ENCODE data around the gene CUL2.
"Not testable (repeated sequence)": the region's sequence is repeated elsewhere in the genome, so short reads cannot be mapped to it uniquely, and the experiment has no call there.

Gene CUL2

DNA sequence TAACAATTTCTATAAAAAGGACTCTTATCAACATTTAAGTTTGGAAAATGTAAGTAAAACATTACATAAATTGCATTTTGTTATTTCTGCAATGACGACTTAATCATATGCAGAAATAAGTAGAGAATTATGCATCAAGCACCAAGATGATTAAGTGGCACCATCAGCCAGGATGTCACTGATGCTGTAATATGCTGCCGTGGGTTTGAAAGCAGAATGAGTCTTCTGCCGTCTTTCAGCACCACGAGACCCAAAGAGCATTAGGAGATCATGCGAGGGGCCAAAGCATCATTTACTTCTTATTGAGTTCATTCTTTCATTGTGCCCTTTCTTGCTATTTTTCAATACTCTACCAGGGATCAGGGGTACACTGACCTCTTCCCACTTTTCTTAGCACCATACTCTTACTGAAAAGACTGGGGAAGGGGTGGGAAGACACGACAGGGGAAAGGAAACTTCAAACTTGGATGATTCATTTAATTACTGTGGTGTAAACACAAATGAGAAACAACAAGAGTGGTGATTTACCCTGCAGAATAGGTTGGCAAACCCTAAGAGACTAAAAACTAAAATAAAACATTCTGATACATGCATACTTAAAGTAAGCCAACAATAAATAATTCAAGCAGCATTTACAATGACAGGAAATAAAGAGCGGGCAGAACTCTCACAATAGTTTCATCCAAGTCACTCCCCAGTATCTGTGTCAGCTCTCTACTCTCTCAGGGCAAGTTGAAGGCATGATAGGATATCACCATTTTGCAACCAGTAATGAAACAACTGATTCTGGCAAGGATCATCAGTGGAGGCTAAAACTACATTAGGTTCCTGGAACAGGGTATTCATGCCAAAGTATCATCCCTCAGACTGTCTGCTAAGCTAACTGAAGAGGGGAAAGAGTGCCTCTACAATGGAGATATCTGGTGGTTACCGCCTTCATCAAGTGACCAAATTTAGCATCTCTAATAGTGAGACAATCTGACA lies 70.8 kb downstream of the CUL2 start:
- no peak for DNase-seq (ENCODE audit: low spot score)

DNA sequence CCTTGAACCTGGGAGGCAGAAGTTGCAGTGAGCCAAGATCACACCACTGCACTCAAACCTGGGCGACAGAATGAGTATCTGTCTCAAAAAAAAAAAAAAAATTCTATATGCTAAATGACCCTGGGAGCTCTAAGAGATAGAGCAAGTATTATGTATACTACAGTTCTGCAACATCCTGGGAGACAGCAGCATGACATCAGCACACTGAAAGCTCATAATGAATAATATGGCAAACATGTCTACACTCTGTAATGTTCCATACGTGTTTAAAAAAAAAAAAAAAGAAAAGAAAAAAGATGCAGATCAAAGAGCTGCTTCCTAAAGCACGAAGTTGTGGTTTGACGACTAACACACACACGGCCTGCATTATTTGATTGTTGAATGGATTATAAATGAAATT lies 72.5 kb downstream of the CUL2 start:
- no peak for DNase-seq (ENCODE audit: low spot score)

DNA sequence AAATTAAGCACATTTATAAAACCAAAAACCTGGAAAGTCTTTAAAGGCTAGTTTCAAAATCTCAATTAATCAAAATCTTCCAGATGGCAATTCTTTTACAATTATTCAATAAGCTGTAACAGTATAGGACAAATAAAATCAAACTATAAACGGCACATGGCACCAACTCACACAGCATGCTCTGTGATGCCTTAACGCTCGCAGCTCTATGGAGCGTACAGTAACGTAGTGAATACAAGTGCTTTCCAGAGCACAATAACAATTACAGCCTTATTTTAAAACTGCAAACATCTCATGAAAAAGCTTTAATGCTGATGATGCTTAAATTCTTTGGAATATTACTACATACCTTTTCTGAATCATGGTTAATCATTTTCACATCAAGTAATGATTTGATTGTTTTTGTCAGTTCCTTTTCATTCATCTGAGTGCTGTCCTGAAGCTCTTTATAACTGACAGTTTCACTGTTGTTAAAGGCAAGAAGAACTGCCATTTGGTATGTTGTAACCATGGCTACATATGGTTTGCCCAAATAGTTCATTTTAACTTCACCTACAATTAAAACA lies 74.2 kb downstream of the CUL2 start:
- no peak for DNase-seq (ENCODE audit: low spot score)

DNA sequence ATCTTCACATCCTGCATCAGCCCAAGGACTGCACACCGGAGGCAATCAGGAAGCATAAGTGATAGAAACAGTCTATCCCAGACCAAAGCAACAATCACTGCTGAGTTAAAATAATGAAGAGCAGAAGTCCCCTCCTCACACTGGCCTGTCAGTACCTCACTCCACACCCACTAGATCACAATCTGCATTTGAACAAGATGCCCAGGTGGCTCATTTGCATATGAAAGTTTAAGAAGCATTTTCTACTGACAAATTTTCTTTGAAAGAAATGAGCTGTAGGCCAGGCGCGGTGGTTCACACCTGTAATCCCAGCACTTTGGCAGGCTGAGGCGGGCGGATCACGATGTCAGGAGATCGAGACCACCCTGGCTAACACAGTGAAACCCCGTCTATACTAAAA lies 77.4 kb downstream of the CUL2 start:
- DNase-seq (ENCODE audit: low spot score), result no peak

DNA sequence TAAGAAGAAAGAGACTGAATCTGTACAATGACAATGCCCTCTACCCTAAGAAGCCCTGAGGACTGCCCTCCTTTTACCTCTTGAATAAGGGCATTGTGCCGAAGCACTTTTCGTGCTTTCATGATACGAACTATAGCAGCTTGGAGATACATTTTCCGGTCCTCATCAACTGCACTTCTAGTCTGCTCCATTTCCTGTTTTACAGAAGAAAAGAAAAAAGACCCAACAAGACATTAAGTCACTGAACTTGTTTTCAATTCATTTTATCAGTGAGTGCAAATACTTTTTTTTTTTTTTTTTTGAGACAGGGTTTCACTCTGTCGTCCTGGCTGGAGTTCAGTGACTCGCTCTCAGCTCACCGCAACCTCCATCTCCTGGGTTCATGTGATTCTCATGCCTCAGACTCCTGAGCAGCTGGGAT lies 78.4 kb downstream of the CUL2 start:
- DNase-seq (ENCODE audit: low spot score), result no peak

DNA sequence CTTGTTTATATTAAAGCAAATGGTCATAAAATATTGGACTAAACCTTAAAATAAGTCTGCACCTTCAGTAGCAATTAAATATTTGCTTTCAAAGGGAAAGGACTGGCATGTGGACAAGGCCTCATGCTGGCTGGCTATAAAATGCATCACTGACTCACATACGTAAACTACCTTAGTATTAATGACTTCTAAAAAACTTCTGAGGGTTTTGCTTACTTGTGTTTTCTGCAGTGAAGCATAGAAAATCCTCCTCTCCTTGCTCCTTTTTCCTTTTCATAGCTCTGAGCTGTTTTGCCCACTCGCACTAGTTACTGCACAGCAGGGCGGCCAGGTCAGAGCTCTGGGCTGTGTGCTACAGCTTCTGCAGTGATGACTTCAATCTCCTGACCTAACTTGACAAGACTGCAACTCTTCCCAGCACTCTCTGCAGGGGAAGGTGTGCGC lies 82.3 kb downstream of the CUL2 start:
- DNase-seq (ENCODE audit: low spot score), result no peak

DNA sequence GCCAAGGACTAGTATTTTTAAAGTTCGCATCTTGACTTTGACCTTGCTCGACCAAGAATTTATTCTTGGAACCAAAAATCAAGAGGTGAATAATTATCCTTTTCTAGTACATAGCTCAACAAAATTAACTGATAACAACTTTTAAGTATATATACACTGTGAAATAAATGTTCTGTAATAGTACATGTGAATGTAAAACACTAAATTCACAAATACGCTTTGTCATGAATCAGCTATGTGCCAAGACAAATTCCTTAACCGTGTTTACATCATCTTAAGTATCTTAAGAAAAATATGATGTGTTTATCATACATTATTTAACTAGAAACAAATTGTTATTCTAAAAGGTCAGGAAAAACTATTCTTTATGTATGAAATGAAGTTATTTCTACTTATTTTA lies 83.3 kb downstream of the CUL2 start:
- no peak for DNase-seq (ENCODE audit: low spot score)

DNA sequence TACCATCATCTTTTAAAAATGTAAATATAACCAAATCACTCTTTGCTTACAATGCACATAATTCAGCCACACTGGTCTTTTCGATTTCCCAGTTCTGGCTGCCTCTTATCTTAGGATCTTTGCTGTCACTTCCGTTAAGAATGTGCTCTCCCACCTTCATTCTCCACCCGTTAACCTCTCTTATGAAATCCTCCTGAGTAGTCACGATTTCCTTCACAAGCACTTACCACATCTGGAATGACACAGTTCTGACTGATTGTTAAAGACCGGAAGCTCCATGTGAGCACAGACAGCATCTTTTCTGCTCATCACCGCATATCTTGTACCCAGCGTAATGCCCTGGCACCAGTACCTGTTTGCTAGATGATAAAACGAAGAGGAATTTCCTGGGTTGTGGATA lies 84.3 kb downstream of the CUL2 start:
- no peak for DNase-seq (ENCODE audit: low spot score)

DNA sequence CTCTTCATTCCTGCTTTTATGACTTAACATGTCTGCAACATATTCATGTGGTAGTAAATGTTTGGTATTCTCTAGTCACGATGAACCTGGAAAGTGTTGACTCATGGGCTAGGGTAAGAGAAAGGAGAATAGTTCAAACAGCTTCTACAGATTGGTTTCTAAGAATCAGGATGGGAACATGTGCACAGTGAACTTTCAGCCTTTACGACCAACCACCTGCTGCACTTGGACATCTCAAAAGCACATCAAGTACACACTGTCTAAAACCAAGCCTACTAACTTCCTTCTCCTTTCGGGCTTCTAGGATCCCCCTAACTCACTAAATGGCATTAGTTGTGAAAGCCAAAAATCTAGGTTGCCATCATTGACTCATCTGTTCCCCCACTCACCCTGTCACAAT lies 85.5 kb downstream of the CUL2 start:
- no peak for DNase-seq (ENCODE audit: low spot score)

DNA sequence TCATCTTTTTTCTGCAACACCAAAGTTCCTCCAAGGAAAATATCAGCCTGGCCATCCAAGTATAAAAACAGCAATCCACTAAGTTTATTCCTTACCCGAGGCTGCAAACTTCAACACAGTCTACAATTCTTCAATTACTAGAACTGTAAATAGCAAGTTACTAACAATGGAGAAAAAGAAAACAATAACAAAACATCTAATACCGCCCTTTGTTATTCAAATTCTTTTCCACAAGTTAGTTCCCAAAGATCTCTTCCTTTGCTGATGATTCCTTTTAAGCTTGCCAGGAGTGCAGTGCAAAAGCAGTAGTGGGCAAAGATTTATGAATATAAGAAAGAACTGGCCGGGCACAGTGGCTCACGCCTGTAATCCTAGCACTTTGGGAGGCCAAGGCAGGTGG lies 86.2 kb downstream of the CUL2 start:
- DNase-seq (ENCODE audit: low spot score), result no peak

DNA sequence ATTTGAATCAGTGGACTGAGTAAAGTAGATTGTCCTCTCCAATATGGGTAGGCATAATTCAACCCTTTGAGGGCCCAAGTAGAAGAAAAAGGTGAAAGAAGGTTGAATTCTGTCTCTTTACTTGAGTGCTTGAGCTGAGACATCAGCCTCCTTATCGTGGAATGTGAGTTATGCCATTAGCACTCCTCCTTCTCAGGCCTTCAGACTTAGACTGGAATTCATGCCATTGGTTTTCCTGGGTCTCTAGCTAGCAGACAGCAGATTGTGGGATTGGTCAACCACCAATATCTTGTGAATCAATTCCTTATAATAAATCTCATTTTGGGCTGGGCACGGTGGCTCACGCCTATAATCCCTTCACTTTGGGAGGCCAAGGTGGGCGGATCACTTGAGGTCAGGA lies 89.2 kb downstream of the CUL2 start:
- DNase-seq (ENCODE audit: low spot score), result no peak

DNA sequence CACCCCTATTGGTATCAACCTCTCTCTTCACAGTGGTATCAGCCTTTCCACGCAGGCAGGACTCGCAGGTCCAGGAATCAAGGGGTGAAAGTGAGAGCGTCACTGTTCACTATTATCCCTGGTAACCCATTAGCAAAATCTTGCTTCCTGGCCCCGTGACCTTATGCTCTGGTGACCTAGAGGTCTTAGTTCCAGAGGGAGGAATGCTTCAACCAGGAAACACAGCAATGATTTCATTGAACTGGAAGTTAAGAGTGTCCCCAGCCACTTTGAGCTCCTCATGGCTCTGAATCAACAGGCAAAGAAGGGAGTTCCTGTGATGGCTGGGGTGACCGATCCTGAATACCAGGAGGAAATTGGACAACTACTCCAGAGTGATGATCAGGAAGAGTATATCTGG lies 90.6 kb downstream of the CUL2 start:
- DNase-seq (ENCODE audit: low spot score), result no peak

DNA sequence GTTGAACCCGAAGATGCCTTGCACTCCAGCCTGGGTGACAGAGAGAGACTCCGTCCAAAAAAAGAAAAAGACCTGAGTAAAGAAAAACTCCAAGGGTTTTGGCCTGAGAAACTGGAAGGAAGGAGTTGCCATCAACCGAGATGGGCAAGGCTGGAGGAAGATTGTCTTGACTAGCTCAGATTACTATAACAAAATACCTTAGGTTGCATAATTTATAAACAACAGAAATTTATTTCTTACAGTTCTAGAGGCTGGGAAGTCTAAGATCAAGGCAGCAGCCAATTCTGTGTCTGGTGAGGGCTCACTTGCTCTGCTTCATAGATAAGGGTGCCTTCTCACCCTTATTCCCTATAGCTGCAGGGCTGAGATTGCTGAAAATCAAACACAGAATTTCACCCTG lies 91.2 kb downstream of the CUL2 start:
- no peak for DNase-seq (ENCODE audit: low spot score)

DNA sequence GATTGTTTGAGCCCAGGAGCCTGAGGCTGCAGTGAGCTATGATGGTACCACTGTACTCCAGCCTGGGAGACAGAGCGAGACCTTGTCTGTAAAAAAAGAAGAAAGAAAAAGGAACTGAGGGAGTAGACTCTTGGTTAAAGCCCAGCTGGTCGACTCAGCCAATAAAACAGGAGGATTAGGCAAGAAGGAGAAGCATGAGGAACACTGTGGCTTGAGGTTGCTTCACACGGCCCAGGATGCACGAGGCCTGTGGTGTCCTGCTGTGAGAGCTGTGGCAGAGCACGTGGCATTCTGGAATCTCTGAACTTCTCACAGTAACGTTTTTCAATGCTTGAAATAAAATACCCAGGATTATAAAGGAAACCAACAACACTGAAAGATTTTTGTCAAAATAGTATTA lies 93.3 kb downstream of the CUL2 start:
- DNase-seq (ENCODE audit: low spot score), result no peak

DNA sequence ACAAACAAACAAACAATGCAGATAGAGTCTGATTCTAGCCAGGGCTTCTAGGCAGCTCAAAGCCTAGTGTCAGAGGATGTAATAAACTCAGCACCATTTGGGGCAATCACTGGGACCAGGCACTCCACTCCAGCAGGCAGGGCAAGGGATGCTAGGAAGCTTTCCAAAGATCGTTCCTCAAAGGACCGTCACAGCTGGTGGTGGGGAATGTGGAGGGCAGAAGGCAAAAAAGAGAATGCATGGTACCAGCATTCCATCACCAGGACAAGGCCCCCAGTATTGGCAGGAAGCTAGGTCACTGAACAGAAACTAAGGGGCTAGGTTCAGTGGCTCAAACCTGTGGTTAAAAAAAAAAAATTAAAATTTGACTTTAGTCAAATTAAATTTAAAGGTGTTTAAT lies 94.2 kb downstream of the CUL2 start:
- DNase-seq (ENCODE audit: low spot score), result no peak

DNA sequence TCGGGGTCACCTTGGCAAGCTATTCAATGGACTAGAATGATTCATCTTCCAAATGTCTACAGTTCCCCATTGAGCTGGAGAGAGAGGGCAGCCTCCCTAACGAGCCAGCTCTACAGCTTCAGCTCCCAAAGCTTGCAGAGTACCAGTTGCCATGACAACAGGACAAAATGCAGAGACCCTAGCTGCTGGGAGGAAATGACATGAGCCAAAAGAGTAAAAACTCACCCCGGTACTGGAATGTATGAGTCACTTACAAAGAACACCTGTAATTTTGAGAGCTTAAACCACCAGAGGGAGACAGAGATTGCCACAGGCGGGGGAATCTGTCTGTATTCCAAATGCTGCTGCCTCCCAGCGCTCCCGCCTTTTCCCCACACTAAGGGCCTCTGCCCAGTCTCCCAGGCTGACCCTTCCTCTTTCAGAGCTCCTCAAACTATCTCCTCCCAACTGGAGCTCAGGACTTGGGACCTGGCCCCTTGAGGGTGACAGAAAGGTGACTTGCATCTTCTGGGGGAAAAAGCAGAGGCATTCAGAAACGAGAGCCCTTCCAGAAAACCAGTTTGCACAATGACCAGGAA lies 95.5 kb downstream of the CUL2 start:
- DNase-seq (ENCODE audit: low spot score), result peak; percentile 74

DNA sequence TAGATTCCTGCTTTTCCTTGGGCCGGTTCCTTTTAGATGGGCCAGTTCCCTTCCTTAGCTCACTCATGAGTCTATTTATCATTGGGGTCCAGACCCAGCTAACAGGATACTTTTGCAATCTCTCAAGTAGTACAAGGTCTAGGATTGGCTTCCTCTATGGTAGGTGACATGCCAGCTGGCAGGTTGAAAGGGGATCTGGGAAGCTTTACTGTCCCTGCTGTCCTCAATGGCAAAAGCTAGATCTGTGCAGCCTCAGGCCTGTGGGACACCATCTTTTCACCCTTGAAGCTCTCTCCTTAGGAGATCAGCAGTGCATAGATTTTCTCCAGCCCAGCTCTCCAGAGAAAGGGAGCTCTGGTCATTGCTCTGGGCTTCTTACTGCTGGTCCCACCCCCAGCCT lies 96.4 kb downstream of the CUL2 start:
- DNase-seq (ENCODE audit: low spot score), result no peak

DNA sequence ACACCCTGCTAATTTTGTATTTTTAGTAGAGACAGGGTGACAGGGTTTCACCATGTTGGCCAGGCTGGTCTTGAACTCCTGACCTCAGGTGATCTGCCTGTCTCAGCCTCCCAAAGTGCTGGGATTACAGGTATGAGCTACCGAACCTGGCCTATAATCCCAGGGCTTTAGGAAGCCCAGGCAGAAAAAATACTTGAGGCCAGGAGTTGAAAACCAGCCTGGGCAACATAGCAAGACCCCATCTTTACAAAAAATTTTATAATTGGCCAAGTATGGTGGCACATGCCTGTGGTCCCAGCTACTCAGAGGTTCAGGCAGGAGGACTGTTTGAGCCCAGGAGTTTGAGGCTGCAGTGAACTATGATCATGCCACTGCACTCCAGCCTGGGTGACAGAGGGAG lies 99.0 kb downstream of the CUL2 start:
- not testable (repeated sequence) for DNase-seq (ENCODE audit: low spot score)

DNA sequence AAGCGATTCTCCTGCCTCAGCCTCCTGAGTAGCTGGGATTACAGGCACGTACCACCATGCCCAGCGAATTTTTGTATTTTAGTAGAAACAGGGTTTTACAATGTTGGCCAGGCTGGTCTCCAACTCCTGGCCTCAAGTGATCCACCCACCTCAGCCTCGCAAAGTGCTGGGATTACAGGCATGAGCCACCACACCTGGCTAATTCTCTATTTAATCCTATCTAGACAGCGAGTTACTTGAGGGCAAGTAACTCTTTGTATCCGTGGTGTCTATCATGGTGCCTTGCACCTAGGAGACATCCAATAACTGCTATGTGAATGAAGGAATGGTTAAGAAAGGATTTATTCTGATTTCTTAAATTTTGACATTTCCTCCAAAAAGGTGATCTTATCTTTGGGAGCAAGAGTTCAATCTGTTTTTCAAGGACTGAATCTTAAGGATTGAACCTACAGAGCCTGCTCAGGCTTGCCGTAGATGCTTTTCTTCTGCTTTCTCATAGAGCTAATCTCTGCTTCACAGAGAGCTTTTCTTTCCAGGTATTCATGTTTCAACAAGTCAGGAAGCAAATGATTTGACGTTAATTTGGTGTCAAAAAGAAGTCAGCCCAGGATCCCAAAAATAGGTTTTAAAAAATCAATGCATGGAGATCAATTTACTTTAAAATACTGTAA lies 101.6 kb downstream of the CUL2 start:
- no peak for DNase-seq (ENCODE audit: low spot score)

DNA sequence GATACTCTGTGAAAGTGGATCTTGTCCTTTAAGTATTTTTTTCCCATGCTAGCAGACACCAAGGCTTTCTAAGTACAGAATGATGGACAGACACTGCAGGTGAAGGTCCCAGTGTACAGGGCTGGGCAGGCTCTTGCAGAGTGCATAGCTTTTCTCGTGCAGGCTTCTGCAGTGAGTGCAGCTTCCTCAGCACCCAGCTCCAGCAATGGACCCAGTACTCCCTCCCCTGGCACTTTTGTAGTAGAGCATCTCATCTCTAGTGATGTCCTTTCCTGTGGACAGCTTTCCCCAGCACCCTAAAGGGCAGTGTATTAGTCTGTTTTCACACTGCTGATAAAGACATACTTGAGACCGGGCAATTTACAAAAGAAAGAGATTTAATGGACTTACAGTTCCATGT lies 104.3 kb downstream of the CUL2 start:
- peak; percentile 32 for DNase-seq (ENCODE audit: low spot score)

DNA sequence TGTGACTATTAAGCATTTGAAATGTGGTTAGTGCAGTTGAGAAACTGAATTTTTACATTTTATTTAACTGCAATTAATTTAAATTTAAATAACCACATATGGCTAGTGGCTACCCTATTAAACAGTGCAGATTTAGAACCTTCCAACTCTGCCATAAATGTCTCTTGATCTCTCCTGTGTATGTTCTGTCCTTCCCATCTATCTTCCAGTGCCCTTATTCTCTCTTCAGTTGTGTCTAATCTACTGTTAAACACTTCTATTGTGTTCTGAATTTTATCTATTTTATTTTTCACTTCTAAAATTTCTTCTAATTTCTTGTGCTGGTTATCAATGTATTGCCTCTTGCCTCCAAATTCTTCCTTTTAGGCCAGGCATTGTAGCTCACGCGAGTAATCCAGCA lies 105.0 kb downstream of the CUL2 start:
- DNase-seq (ENCODE audit: low spot score), result no peak

DNA sequence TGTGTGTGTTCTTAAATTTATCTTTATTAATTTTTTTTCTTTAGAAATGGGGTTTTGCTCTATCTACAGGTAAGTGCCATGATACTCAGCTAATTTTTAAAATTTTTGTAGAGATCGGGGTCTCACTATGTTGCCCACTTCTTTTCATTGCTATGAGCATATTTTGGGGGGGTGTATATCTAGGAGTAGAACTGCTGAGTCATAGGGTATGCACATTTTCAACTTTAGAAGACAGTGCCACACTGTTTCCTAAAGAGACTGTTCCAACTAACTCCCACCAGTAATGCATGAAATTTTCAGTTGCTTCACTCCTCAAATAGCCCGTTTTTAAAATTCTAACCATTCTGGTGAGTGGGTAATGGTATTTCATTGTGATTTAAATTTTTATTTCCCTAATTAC lies 108.3 kb downstream of the CUL2 start:
- no peak for DNase-seq (ENCODE audit: low spot score)

DNA sequence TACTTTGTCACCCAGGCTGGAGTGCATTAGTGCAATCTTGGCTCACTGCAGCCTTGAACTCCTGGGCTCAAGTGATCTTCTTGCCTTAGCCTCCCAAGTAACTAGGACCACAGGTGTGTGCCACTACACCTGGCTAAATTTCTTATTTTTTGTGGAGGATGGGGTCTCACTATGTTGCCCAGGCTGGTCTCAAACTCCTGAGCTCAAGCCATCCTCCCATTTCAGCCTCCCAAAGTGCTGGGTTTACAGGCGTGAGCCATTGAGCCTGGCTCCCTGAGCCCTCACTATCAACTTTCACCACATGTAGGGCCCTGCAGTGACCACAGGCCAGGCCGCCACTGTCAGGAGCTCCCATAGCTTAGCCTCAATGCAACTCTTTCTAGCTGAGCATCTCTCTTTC lies 110.2 kb downstream of the CUL2 start:
- DNase-seq (ENCODE audit: low spot score), result no peak
